GM12872 (cell line): Measurements from ENCODE around the gene TRPM8.

Source experiments
- TF ChIP-seq, protein P1 (sequence below): IDR thresholded peaks from 3 replicates; pipeline ENCODE4 v1.5.1; 2011; ENCODE audit warnings: low read depth, mild to moderate bottlenecking, low read length, moderate library complexity; ENCODE audit not compliant: insufficient read depth

TRPM8 gene

DNA sequence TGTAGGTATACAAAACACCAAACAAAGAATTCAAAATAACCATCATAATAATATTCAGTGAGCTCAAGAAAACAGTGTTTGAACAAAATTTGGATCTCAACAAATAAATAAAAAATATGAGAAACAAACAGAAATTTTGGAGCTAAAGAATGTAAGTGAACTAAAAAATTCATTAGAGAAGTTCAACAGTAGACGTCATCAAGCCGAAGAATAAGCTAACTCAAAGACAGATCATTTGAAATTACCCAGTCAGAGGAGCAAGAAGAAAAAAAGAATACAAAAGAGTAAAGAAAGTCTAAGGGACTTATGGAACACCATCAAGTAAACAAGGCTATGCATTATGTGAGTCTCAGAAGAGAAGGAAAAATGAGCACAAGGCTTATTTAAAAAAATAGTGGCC, 116.7 kb downstream of the TRPM8 start:
- TF ChIP-seq, protein P1, sequence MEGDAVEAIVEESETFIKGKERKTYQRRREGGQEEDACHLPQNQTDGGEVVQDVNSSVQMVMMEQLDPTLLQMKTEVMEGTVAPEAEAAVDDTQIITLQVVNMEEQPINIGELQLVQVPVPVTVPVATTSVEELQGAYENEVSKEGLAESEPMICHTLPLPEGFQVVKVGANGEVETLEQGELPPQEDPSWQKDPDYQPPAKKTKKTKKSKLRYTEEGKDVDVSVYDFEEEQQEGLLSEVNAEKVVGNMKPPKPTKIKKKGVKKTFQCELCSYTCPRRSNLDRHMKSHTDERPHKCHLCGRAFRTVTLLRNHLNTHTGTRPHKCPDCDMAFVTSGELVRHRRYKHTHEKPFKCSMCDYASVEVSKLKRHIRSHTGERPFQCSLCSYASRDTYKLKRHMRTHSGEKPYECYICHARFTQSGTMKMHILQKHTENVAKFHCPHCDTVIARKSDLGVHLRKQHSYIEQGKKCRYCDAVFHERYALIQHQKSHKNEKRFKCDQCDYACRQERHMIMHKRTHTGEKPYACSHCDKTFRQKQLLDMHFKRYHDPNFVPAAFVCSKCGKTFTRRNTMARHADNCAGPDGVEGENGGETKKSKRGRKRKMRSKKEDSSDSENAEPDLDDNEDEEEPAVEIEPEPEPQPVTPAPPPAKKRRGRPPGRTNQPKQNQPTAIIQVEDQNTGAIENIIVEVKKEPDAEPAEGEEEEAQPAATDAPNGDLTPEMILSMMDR = no peak

DNA sequence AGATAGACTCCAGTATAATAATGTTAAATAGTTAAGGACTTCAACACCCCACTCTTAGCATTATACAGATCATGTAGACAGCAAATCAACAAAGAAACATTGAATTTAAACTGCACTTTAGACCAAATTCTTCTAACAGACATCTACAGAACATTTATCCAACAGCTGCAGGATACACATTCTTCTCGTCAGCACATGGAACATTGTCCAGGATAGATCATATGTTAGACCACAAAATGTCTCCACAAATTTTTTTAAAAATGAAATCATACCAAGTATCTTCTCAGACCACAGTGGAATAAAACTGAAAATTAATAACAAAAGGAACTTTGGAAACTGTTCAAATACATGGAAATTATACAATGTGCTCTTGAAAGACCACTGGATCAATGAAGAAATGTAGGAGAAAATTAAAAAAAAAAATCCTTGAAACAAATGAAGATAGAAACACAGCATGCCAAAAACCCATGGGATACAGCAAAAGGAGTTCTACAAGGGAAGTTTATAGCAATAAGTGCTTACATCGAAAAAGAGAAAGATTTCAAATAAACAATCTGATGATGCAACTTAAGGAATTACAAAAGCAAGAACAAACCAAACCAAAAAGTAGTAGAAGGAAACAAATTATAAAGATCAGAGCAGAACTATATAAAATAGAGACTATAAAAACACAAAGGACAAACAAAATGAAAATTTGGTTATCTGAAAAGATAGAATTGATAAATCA, 121.1 kb downstream of the TRPM8 start:
- TF ChIP-seq, protein P1 = no peak

DNA sequence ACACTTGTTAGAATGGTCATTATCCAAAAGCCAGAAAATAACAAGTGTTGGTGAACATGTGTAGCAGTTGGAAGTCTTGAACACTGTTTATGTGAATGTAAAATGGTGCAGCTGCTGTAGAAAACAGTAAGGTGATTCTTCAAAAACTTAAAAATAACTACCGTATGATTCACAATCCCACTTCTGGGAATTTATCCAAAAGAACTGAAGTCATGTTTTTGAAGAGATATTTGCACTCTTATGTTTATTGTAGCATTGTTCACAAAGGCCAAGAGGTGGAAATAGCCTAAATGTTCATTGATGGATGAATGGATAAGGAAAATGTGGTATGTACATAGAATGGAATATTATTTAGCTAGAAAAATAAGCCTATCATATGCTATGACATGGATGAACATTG, 127.0 kb downstream of the TRPM8 start:
- TF ChIP-seq, protein P1 = no peak

DNA sequence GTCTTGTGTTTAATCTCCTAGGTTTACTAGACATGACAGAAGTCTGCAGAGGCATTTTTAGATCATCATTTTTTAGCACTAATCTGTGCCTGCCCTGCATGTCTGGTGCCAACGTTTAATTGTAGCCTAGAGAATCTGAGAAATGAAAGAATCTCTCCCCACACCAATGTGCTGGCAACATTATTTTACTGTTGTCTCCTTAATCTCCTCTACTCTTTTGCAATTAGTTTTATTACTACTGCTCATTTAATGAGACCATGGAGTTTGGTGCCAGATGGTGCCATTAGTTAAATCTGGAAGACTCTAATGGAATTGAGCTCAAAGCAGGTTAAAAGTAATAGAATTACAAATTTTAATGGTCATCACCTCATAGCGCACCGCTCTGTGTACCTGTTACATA, 129.3 kb downstream of the TRPM8 start:
- TF ChIP-seq, protein P1 = no peak

DNA sequence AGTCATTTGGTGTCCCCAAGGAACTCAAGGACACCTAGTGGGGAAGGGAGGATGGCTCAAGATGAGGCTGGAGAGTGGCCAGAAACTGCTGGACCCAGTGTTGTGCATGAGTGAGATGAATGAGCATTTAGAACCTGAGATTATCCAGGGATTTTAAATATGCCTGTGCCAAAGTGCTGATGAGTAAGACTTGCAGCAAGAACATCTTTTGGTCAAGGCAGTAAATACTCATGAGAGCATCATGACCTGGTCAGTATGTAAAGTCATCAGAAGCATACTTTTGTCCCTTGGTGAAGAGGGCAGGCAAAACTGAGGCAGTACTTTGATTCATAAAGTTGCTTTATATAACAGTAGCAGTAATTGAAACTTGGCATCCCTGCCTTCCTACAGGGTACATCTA, 130.2 kb downstream of the TRPM8 start:
- TF ChIP-seq, protein P1 = no peak

DNA sequence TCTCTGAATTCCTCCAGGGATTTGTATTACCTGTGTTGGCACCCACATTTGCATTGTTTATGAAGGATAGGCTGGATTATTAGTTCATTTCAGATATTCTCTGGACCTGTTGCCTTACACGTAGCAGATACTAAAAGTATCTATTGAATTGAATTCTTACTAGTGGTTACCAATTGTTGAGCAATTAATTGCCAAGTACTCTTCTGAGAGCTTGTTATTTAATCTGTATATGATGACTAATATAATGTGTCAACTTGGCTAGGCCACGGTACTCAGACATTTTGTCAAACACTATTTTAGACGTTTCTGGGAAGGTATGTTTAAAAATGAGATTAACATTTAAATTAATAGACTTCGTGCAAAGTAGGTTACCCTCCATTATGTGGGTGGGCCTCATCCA, 130.9 kb downstream of the TRPM8 start:
- TF ChIP-seq, protein P1 = no peak

DNA sequence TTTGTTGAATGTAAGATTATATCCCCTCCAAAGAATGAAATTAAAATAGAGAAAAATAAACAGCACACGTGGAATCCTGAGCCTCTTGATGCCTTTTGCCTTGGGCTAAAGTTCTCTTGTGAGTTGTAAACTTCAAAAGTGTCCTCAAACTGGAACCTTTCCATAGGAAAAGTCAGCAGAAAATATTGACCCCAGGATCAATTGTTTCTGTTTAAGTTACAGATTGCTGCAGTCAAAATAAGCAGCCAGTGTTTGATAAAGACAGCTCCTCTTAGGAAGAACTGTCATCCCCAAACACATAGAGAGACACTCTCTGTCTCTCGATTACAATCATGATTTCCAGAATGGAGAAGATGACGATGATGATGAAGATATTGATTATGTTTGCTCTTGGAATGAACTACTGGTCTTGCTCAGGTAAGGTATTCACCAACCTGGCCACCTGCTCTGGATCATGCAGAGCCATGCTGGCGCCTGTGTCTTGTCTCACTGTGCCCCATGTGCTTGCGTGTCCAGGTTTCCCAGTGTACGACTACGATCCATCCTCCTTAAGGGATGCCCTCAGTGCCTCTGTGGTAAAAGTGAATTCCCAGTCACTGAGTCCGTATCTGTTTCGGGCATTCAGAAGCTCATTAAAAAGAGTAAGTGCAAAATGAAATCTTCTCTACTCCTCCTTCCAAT, 133.4 kb downstream of the TRPM8 start, which contains the start of gene SPP2:
Gene SPP2 (plus strand): TSS at position 248 of the 681 bp plus-strand sequence. CDS start 85 bp downstream, at position 333.
- TF ChIP-seq, protein P1 = no peak
